Keratinocyte (primary cell): ENCODE results near the gene LPAR3. TPM values are rescaled to one million over a fixed set of nuclear protein-coding genes. Genes with fewer than 3 reads are reported as not detected.

Experiments used
- DNase-seq: peaks from one replicate; pipeline ENCODE4 v3.0.0-alpha.2; 2011; ENCODE audit warnings: low read depth, missing footprints, low spot score
- FAIRE-seq: peaks from 2 replicates; lab custom pipeline; 2011; peaks lifted over from hg19 to GRCh38; lab: Jason Lieb, UNC
- H2AFZ ChIP-seq: 2 replicates; pipeline ENCODE4 v1.6.0; 2012; ENCODE audit warnings: low read length, control low read depth, inconsistent platforms; ENCODE audit not compliant: control insufficient read depth
- H3K27ac ChIP-seq: 2 replicates; pipeline ENCODE4 v1.5.1; 2011; ENCODE audit warnings: low read length; ENCODE audit not compliant: control insufficient read depth, insufficient read depth
- H3K27me3 ChIP-seq: 3 replicates; pipeline ENCODE4 v1.6.0; 2011; ENCODE audit warnings: low read length; ENCODE audit not compliant: control insufficient read depth, insufficient read depth; ENCODE audit errors: extremely low read depth
- H3K36me3 ChIP-seq, 2 experiments: 2 replicates in 1 of 2; 3 replicates in 1 of 2; pipeline ENCODE4 v1.5.1; 2011; ENCODE audit warnings: low read length in 2 of 2, mild to moderate bottlenecking in 1 of 2; ENCODE audit not compliant: control insufficient read depth in 2 of 2, insufficient read depth in 2 of 2; ENCODE audit errors: extremely low read depth in 1 of 2
- H3K4me1 ChIP-seq: 3 replicates; pipeline ENCODE4 v1.5.1; 2011; ENCODE audit warnings: low read length; ENCODE audit not compliant: control insufficient read depth, insufficient read depth; ENCODE audit errors: extremely low read depth
- H3K4me2 ChIP-seq: 3 replicates; pipeline ENCODE4 v1.6.0; 2011; ENCODE audit warnings: low read depth, low read length; ENCODE audit not compliant: control insufficient read depth, insufficient read depth; ENCODE audit errors: extremely low read depth
- H3K4me3 ChIP-seq, 3 experiments: fragments of 200-600 bp in 1 of 3; sonication (generic) in 1 of 3; 2 replicates in 2 of 3; 3 replicates in 1 of 3; pipeline ENCODE4 v1.5.1; 2011 to 2016; ENCODE audit warnings: low read length in 3 of 3, mild to moderate bottlenecking in 3 of 3, control low read depth in 2 of 3, inconsistent platforms in 1 of 3, low read depth in 1 of 3, mixed read lengths in 1 of 3, mixed run types in 1 of 3, moderate library complexity in 1 of 3; ENCODE audit not compliant: control insufficient read depth in 2 of 3, insufficient read depth in 2 of 3; ENCODE audit errors: extremely low read depth in 1 of 3
- H3K79me2 ChIP-seq: 2 replicates; pipeline ENCODE4 v1.6.0; 2012; ENCODE audit warnings: low read length; ENCODE audit not compliant: control insufficient read depth, insufficient read depth
- H3K9ac ChIP-seq: 3 replicates; pipeline ENCODE4 v1.6.0; 2011; ENCODE audit warnings: low read length; ENCODE audit not compliant: control insufficient read depth, insufficient read depth; ENCODE audit errors: extremely low read depth
- H3K9me1 ChIP-seq: 3 replicates; pipeline ENCODE4 v1.6.0; 2011; ENCODE audit warnings: low read length; ENCODE audit not compliant: control insufficient read depth, insufficient read depth; ENCODE audit errors: extremely low read depth
- H3K9me3 ChIP-seq: 2 replicates; pipeline ENCODE4 v1.5.1; 2012; ENCODE audit warnings: low read depth, low read length; ENCODE audit not compliant: control insufficient read depth
- H4K20me1 ChIP-seq: 3 replicates; pipeline ENCODE4 v1.6.0; 2011; ENCODE audit warnings: low read length; ENCODE audit not compliant: control insufficient read depth, insufficient read depth; ENCODE audit errors: extremely low read depth
- EZH2 ChIP-seq: IDR thresholded peaks from one replicate; pipeline ENCODE4 v1.6.1; 2012; ENCODE audit warnings: inconsistent platforms, mild to moderate bottlenecking, low read length, moderate library complexity
- dilution Hi-C: fragments of 300-500 bp; cut with MboI; formaldehyde crosslinking; loops from one replicate; pipeline ENCODE4 v1.7.0; 2020; ENCODE audit warnings: low sequenced_read_pairs; ENCODE audit not compliant: extremely low pct_ligation_motif_present
- polyA plus RNA-seq, 5 experiments: library from polyadenylated mRNA; depleted of rRNA in 3 of 5; stranded (reverse) in 3 of 5; stranded (forward) in 1 of 5; unstranded in 1 of 5; fragments of >200 nt; gene quantifications; 1 replicate in 1 of 5; 2 replicates in 3 of 5; 3 replicates in 1 of 5; pipeline versions ENCODE4 v1.2.1 to v1.2.3, GENCODE V29; 2011 to 2012; ENCODE audit warnings: missing spikeins in 2 of 5, low read depth in 1 of 5, low replicate concordance in 1 of 5
- TF ChIP-seq, protein P1 (sequence below), 3 experiments: IDR thresholded peaks in 1 of 3; conservative IDR thresholded peaks in 1 of 3; optimal IDR thresholded peaks in 1 of 3; 2 replicates in 2 of 3; 3 replicates in 1 of 3; pipeline versions ENCODE3 to v1.5.1; 2011; ENCODE audit warnings: low read length in 3 of 3, mild to moderate bottlenecking in 3 of 3, moderate library complexity in 2 of 3, control low read depth in 1 of 3, inconsistent platforms in 1 of 3; ENCODE audit not compliant: insufficient read depth in 2 of 3; ENCODE audit errors: extremely low read depth in 1 of 3

Gene LPAR3
- polyA plus RNA-seq, 1 donor (not counting 4 experiments of a cell fraction or from before 2014, with no cell fraction given) = 42.1 TPM

- Histone ChIP-seq H4K20me1 (no peaks in the 10 kb centered on the region), H3K9ac (peak overlapping the region; percentile 45), H3K27ac (peak overlapping the region; percentile 80), H3K4me1 (peaks cover 40% of the 10 kb centered on the region), H3K9me1 (no peaks in the 10 kb centered on the region), H3K4me3 (peak overlapping the region in 2 of 3 experiments; percentile 30 to 47), H3K4me2 (peak overlapping the region; percentile 67), H3K79me2 (peaks cover 36% of the 10 kb centered on the region), H3K9me3 (no peaks in the 10 kb centered on the region), H3K36me3 (peaks cover 0 to 1% of the 10 kb centered on the region in 2 experiments), H3K27me3 (no peaks in the 10 kb centered on the region), H2AFZ (peak overlapping the region; percentile 32)
- FAIRE-seq (peak; percentile 96), DNase-seq (peak; percentile 52)
- dilution Hi-C loops = no loop called here
- no peak for TF ChIP-seq EZH2
- TF ChIP-seq, protein P1, sequence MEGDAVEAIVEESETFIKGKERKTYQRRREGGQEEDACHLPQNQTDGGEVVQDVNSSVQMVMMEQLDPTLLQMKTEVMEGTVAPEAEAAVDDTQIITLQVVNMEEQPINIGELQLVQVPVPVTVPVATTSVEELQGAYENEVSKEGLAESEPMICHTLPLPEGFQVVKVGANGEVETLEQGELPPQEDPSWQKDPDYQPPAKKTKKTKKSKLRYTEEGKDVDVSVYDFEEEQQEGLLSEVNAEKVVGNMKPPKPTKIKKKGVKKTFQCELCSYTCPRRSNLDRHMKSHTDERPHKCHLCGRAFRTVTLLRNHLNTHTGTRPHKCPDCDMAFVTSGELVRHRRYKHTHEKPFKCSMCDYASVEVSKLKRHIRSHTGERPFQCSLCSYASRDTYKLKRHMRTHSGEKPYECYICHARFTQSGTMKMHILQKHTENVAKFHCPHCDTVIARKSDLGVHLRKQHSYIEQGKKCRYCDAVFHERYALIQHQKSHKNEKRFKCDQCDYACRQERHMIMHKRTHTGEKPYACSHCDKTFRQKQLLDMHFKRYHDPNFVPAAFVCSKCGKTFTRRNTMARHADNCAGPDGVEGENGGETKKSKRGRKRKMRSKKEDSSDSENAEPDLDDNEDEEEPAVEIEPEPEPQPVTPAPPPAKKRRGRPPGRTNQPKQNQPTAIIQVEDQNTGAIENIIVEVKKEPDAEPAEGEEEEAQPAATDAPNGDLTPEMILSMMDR (optimal IDR thresholded peaks at IDR 0.05 in 1 of 3, IDR thresholded peaks at IDR 0.05 in 1 of 3, conservative IDR thresholded peaks at IDR 0.05 in 1 of 3; ENCODE audit: extremely low read depth in 1 of 3, insufficient read depth in 2 of 3, low read length in 3 of 3) = no peak
These were observed 50.2 kb downstream of the LPAR3 start for GRCh38 chr1:84842748-84843231.

DNA sequence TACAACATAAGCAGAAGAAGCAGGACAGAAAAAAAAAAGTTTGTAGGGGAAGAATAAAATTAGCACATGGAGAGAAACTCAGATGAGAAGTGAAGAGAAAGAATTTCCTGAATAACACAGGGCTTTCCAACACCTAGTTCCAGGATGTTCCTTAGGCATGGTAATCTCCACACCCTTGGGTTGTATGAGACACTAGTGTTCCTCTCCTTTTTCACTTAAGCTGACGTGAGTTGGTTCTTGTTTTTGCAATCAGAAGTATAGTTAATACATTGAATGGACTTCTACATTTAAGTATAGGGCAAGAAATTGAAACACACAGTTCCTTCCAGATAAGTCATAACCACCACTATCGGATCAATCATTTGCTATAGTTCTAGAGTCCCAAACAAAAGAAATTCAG lies 51.0 kb downstream of the LPAR3 start:
- DNase-seq (no peak), FAIRE-seq (peak; percentile 81)
- Histone ChIP-seq H3K9me3 (no peaks in the 10 kb centered on the region), H3K4me1 (peaks cover 32% of the 10 kb centered on the region), H3K27me3 (no peaks in the 10 kb centered on the region), H3K9ac (peak overlapping the region; percentile 45), H3K36me3 (no peaks in the 10 kb centered on the region), H3K4me3 (peak overlapping the region in 2 of 3 experiments; percentile 30 to 47), H4K20me1 (no peaks in the 10 kb centered on the region), H3K9me1 (no peaks in the 10 kb centered on the region), H3K79me2 (peaks cover 36% of the 10 kb centered on the region), H3K27ac (peak overlapping the region; percentile 80), H3K4me2 (peak overlapping the region; percentile 67), H2AFZ (peak overlapping the region; percentile 13)
- dilution Hi-C loops = no loop called here
- TF ChIP-seq EZH2 = no peak
- TF ChIP-seq, protein P1 (optimal IDR thresholded peaks at IDR 0.05 in 1 of 3, IDR thresholded peaks at IDR 0.05 in 1 of 3, conservative IDR thresholded peaks at IDR 0.05 in 1 of 3; ENCODE audit: extremely low read depth in 1 of 3, insufficient read depth in 2 of 3, low read length in 3 of 3) = no peak
